ENCODE measurements around the gene TMEM38A.
"Not testable (repeated sequence)": the region's sequence is repeated elsewhere in the genome, so short reads cannot be mapped to it uniquely, and the experiment has no call there.

The TMEM38A gene

GRCh38 chr19:16678498-16678897 is 17.6 kb downstream of the TMEM38A start:
- no peak for DNase-seq

DNA sequence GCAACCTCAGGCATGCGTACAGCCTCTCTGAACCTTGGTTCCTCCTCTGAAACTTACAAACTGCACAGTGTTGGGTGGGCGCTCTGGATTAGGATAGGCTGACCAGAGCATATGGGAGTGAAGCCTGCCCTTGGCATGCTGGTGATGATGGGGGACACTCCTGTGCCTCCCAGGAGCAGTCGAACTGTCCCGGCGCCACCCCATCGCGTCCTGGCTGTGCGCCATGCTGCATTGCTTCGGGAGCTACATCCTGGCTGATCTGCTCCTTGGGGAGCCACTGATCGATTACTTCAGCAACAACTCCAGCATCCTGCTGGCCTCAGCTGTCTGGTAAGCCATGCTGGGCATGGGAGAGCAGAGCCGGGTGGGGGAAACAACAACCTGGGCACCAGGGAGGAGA is 18.9 kb downstream of the TMEM38A start:
- no peak for DNase-seq

- DNase-seq = no peak
These were observed 21.6 kb downstream of the TMEM38A start for GRCh38 chr19:16682539-16682938.

DNA sequence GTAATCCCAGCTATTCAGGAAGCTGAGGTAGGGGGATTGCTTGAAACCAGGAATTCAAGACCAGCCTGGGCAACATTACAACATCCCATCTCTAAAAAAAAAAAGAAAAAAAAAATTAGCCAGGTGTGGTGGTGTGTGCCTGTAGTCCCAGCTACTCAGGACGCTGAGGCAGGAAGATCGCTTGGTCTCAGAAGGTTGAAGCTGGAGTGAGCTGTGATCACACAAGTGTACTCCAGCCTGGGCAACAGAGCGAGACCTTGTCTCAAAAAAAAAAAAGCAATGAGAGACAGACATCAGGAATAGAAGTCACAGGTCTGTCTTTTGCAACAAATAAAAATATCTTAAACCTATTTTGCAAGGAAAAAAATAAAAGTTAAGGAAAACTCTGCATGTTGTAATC is 23.3 kb downstream of the TMEM38A start:
- DNase-seq = no peak

- no peak for DNase-seq
These were observed 27.1 kb downstream of the TMEM38A start for GRCh38 chr19:16688084-16688483.

DNA sequence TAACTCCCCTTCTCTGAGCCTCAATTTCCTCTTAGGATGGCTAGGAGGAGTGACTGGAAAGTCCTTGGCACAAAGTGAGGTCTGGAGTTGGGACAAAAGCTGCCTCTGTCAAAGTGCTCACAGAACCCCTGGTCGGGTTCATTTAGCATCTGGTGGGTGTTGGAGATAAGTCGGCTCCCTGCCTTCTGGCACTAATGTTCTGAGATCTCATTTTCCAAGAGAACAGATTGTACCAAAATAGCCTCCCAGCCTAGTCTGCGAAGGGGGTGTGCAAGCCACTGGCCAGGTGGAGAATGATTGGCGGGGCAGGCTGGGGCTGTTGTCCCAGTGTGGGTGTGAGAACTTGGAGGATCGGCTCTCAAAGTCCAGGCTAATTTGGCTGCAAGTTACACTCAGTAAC is 38.0 kb downstream of the TMEM38A start:
- peak; percentile 13 for DNase-seq

GRCh38 chr19:16702123-16702522 is 41.2 kb downstream of the TMEM38A start:
- DNase-seq = no peak

GRCh38 chr19:16703677-16704076 is 42.7 kb downstream of the TMEM38A start:
- no peak for DNase-seq

- not testable (repeated sequence) for DNase-seq
These were observed 49.9 kb downstream of the TMEM38A start for GRCh38 chr19:16710870-16711269.

GRCh38 chr19:16712295-16712694 is 51.4 kb downstream of the TMEM38A start:
- DNase-seq = not testable (repeated sequence)

DNA sequence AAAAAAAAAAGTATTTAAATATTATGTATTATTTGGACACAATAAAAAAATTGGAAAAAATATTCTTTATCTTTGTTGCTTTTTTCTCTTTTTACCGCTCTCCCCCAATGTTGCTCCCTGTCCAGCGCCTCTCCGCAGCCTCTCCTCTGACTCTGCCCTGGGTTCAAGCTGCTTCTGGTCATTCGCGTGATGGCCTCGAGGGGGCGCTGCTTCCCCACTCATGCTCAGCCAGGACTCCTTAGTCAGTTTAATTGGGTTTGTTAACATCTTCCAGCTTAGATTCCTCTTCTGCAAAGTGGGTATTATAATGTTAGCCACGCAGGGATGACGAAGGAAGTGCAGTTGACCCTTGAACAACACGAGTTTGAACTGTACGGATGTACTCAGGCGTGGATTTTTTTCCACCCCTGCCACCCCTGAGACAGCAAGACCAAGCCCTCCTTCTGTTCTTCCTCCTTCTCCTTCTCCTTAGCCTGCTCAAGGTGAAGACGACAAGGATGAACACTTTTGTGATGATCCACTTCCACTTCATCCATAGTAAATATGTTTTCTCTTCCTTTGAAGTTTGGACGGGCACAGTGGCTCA is 53.9 kb downstream of the TMEM38A start:
- no peak for DNase-seq

DNA sequence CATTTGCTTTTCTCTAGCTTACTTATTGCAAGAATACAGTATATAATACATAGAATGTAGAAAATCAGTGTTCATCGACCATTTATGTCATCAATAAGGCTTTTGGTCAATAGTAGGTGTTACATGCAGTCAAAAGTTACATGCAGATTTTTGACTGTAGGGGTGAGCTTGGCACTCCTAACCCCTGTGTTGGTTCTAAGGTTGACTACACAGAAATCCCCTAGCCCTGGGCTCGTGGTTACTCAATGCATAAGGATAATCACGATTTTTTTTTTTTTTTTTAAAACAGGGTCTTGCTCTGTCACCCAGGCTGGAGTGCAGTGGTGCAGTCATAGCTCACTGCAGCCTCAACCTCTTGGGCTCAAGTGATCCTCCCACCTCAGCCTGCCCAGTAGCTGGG is 54.7 kb downstream of the TMEM38A start:
- DNase-seq = no peak

- no peak for DNase-seq
These were observed 60.1 kb downstream of the TMEM38A start for GRCh38 chr19:16721051-16721450.

- DNase-seq = no peak
These were observed 61.7 kb downstream of the TMEM38A start for GRCh38 chr19:16722591-16722990.

DNA sequence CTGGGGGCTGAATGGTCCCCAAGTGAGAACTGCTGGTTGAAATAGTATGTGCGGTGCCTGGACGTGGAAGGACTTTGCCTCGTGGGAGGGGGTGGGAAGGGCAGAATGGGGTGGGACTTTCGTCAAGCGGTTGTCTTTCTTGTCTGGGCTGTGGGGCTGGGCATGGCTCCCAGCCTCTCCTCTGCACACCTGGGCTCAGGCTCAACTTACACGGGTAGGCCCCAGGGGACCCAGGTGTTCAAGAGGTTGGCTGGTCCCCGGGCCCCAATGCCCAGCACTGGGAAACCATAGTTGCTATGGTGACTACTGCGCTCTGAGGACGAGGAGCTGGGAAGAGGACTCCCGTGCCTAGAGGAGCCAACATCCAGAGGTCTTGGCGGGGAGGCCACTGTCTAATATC is 66.0 kb downstream of the TMEM38A start:
- DNase-seq = peak; percentile 96

- not testable (repeated sequence) for DNase-seq
These were observed 74.8 kb downstream of the TMEM38A start for GRCh38 chr19:16735650-16736266.

GRCh38 chr19:16736709-16737108 is 75.8 kb downstream of the TMEM38A start:
- no peak for DNase-seq

GRCh38 chr19:16737911-16738310 is 77.0 kb downstream of the TMEM38A start:
- DNase-seq = peak; percentile 65

- DNase-seq = no peak
These were observed 78.6 kb downstream of the TMEM38A start for GRCh38 chr19:16739546-16739945.
